ENCODE data around the gene ZNF470. TPM values are rescaled to one million over a fixed set of nuclear protein-coding genes. Genes with fewer than 3 reads are reported as not detected.

ZNF470 gene
- total RNA-seq, 1 donor from 2014 or later = 3.4 TPM

GRCh38 chr19:56596676-56597075 lies 29.4 kb downstream of the ZNF470 start:
- intact Hi-C loops (cut with DNase I) = no loop called here
- Histone ChIP-seq H3K4me3 (no peak overlapping the region), H3K4me1 (peaks cover 7% of the 10 kb centered on the region), H3K9me3 (no peaks in the 10 kb centered on the region), H3K27ac (no peak overlapping the region), H3K36me3 (peaks cover 5% of the 10 kb centered on the region), H3K27me3 (no peaks in the 10 kb centered on the region)
- no peak for TF ChIP-seq CTCF (IDR thresholded peaks at IDR 0.05)
- DNase-seq = no peak
- no peak for ATAC-seq

GRCh38 chr19:56597696-56598095 lies 30.4 kb downstream of the ZNF470 start:
- no peak for DNase-seq
- H3K27me3 ChIP-seq = no peaks in the 10 kb centered on the region
- no peak for ATAC-seq
- no peaks in the 10 kb centered on the region for H3K9me3 ChIP-seq
- intact Hi-C loops (cut with DNase I) = no loop called here
- H3K27ac ChIP-seq = no peak overlapping the region
- H3K4me3 ChIP-seq = no peak overlapping the region
- H3K36me3 ChIP-seq = peaks cover 5% of the 10 kb centered on the region
- TF ChIP-seq CTCF (IDR thresholded peaks at IDR 0.05) = no peak
- H3K4me1 ChIP-seq = peaks cover 7% of the 10 kb centered on the region

- TF ChIP-seq CTCF (IDR thresholded peaks at IDR 0.05) = no peak
- ATAC-seq (no peak), DNase-seq (no peak)
- H3K27me3 ChIP-seq = no peaks in the 10 kb centered on the region
- H3K27ac ChIP-seq = no peak overlapping the region
- H3K36me3 ChIP-seq = peaks cover 5% of the 10 kb centered on the region
- peaks cover 25% of the 10 kb centered on the region for H3K9me3 ChIP-seq
- H3K4me1 ChIP-seq = peaks cover 2% of the 10 kb centered on the region
- no peak overlapping the region for H3K4me3 ChIP-seq
- intact Hi-C loops (cut with DNase I) = no loop called here
Observed at GRCh38 chr19:56601375-56601774, 34.1 kb downstream of the ZNF470 start.

GRCh38 chr19:56603829-56604228 lies 36.6 kb downstream of the ZNF470 start:
- peaks cover 45% of the 10 kb centered on the region for H3K9me3 ChIP-seq
- ATAC-seq (no peak), DNase-seq (no peak)
- intact Hi-C loops (cut with DNase I) = no loop called here
- no peak overlapping the region for H3K4me3 ChIP-seq
- H3K4me1 ChIP-seq = no peaks in the 10 kb centered on the region
- H3K27me3 ChIP-seq = no peaks in the 10 kb centered on the region
- no peak for TF ChIP-seq CTCF (IDR thresholded peaks at IDR 0.05)
- H3K36me3 ChIP-seq = peaks cover 5% of the 10 kb centered on the region
- no peak overlapping the region for H3K27ac ChIP-seq

- Histone ChIP-seq H3K9me3 (peaks cover 52% of the 10 kb centered on the region), H3K36me3 (no peaks in the 10 kb centered on the region), H3K4me1 (no peaks in the 10 kb centered on the region), H3K27ac (no peak overlapping the region), H3K4me3 (no peak overlapping the region), H3K27me3 (no peaks in the 10 kb centered on the region)
- DNase-seq (no peak), ATAC-seq (no peak)
- intact Hi-C loops (cut with DNase I) = no loop called here
- TF ChIP-seq CTCF (IDR thresholded peaks at IDR 0.05) = no peak
Observed at GRCh38 chr19:56608274-56608964, 41.2 kb downstream of the ZNF470 start.

- peaks cover 43% of the 10 kb centered on the region for H3K9me3 ChIP-seq
- H3K4me1 ChIP-seq = no peaks in the 10 kb centered on the region
- no peak overlapping the region for H3K4me3 ChIP-seq
- DNase-seq (no peak), ATAC-seq (no peak)
- H3K36me3 ChIP-seq = no peaks in the 10 kb centered on the region
- H3K27ac ChIP-seq = no peak overlapping the region
- intact Hi-C loops (cut with DNase I) = no loop called here
- TF ChIP-seq CTCF (IDR thresholded peaks at IDR 0.05) = no peak
- no peaks in the 10 kb centered on the region for H3K27me3 ChIP-seq
Observed at GRCh38 chr19:56611288-56611687, 44.0 kb downstream of the ZNF470 start.

Data from upper lobe of right lung (tissue), 1 donor.